NCI-H446 (cell line): ENCODE results near the gene UBALD2.
A peak's percentile ranks its signal among the peaks of the same experiment; 100 is the strongest.
"Not testable (repeated sequence)": the region's sequence is repeated elsewhere in the genome, so short reads cannot be mapped to it uniquely, and the experiment has no call there.

Experiments used
- DNase-seq, 2 experiments: peaks; one replicate each; lab custom pipeline; 2025; lab: John Stamatoyannopoulos, UW

UBALD2 gene

DNA sequence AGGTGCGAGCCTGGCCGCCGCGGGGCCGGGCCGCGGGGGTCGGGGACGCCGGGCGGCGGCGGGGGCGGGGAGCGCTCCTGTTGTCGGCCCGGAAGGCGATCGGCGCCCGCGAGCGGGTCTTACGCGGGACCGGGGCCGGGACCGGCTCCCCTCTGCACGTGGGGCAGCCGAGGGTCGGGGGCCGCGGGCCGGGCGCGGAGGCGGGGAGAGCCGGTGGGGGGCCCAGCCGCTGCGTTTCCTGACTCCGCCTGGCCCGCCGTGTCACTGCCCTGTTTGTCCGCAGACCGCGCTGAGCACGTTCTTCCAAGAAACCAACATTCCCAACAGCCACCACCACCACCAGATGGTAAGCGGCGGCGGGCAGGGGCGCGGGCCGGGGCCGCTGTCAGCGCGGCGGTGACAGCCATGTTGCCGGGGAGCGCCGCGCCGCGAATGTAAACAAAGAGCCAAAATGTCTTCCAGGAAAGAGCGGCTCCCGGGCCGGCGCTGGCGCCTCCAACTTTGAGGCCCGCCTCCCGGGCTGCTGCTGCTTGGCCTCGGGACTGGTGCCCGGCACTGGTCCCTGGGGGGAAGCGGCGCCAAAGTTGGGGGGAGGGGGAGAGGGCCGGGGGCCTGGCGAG, 586 bp downstream of the UBALD2 start:
- DNase-seq, result peak in 1 of 2 experiments; percentile 70

DNA sequence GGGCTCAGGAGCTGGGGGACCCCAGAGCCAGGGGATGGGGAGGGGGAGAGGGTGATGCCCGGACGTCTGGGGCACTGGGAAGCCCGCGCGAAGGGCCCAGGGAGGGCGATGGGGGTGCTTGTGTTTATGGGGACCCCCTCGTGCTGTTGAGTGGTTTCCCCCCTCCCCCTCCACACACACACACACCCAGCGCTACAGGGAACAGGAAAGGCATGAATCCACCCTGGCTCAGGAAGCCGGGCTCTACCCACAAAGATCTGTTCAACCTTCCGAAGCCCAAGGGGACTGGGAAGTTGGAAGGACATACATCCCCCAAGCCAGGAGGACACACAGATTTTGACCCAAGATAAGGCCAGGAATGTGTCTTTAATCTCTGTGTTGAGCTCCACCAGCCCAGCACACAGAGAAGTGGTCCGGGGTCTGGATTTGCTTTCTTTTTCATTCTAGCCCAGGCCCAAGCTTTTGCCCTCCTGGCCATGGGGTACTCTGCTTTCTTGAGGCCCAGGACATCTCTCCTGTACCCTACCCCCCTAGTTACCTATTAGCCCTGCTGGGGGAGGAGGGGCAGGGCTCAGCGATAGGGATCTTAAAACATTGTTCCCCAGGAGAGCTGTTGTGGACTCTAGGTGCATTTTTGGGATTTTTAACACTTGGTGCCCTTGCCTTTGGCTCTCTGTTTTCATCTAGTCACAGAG, 1.2 kb downstream of the UBALD2 start:
- no peak for DNase-seq

DNA sequence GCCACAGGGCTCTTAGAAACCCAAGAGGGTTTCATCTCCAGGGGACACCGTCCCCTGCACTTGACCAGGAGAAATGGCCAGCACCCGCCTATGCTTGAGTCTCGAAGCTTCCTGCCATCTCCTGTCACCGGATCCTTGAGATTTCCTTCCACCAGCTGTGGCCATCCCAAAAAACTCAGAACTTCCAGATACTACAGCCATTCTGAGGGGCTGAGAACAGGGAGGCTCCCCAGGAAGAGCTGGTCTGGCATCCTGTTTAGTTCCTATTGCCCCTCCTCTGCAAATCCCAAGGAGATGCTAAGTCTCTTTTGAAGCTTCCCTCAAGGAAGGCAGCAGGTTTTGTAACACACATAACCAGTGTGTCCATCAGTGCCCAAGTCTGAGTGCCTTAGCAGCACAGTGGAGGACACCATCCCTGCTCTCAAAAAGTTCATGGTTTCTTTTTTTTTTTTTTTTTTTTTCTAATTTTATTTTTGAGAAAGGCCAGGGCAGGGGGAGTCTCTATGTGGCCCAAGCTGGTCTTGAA, 2.0 kb downstream of the UBALD2 start:
- no peak for DNase-seq

DNA sequence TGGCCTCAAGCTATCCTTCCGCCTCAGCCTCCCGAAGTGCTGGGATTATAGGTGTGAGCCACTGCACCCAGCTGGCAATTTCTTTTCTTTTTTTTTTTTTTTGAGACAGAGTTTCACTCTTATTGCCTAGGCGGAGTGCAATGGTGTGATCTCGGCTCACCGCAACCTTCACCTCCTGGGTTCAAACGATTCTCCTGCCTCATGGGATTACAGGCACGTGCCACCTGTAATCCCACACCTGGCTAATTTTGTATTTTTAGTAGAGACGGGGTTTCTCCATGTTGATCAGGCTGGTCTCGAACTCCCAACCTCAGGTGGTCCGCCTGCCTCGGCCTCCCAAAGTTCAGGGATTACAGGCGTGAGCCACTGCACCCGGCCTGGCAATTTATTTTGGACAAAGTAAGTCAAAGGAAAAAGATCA, 2.4 kb downstream of the UBALD2 start:
- not testable (repeated sequence) for DNase-seq

DNA sequence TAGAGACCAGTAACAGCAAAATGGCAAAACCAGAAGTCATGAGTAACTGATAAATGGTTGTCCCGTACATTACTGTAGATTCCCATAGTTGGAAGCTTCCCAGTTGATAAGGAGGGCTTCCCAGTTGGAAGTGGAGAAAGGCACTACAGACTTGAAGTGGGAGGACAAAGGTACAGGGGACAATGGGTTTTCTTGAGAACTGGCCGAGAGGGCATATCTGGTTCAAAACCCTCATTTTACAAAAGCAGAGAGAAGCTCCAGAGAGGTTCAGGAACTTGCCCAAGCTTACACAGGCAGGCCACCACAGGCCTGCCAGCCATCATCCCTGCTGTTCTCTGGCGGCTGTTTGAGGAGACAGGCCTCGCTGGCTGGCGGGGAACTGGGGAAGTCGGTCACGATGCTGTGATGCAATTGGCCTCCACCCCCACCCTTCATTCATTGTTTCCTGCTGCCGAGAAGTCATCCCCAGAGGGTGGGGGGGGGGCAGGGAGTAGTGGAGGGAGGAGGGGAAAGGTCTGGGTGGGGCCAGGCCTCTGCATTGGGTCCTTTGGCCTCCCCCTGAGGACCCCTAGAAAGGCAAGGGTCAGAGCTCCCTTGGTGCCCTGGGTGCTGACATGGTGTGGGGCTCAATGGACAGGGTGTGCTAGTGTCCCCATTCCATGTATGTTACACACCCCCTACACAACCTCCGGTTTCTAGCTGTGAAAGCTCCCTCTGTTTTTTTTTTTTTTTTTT, 3.0 kb downstream of the UBALD2 start:
- peak in 1 of 2 experiments; percentile 27 for DNase-seq

DNA sequence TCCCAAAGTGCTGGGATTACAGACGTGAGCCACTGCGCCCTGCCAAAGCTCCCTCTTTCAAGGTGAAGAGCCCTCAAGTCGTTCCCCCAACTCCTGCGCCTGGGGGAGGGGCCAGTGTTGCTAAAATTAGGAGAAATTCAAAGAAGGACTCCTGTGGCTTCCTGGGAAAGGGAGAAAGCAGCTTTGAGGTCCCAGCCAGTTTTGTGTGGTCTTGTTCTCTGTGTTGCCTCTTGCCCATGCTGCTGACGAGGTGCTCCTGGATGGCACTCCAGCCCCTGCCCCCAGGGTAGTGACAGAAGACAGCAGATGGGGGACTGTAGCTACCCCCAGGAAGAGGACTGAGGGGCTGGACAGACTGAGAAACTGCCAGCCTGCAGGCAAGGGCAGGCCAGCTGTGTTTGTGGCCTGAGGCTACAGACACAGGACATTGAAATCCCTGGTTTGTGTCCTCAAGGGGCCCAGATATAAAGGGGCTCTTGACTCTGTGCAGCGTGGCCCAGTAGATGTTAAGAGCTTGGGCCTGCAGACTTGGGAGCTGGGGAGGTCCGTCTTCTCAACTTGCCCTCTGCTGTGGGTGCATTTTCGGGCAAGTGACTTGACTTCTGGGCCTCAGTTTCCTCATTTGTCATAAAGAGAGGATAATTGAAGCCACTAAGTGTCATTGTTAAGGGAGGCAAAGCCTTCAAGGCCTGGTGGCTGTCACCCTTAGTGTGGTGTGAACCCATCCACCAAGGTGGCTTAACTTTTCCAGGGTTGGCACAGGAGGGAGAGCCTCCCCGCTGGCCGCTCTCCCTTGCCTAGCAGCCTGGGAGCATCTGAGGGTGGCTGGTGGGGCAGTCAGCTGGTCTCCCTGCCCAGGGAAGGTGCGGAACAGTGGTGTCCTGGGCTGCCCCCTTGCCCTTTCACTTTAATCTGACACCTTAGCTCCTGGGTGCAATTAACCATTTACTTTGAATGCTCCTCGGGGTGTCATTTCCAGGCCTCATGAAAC, 4.1 kb downstream of the UBALD2 start:
- no peak for DNase-seq

DNA sequence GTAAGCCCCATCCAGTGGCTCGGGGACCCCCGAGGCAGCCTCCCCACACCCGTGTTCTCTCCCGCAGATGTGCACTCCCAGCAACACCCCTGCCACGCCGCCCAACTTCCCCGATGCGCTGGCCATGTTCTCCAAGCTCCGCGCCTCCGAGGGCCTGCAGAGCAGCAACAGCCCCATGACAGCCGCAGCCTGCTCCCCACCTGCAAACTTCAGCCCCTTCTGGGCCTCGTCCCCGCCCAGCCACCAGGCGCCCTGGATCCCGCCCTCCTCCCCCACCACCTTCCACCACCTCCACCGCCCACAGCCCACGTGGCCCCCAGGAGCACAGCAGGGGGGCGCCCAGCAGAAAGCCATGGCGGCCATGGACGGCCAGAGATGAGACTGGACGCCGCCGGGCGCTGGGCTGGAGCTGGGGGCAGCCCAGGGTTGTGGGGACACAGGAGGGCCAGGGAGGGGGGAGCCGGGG, 5.0 kb downstream of the UBALD2 start:
- DNase-seq, result no peak

DNA sequence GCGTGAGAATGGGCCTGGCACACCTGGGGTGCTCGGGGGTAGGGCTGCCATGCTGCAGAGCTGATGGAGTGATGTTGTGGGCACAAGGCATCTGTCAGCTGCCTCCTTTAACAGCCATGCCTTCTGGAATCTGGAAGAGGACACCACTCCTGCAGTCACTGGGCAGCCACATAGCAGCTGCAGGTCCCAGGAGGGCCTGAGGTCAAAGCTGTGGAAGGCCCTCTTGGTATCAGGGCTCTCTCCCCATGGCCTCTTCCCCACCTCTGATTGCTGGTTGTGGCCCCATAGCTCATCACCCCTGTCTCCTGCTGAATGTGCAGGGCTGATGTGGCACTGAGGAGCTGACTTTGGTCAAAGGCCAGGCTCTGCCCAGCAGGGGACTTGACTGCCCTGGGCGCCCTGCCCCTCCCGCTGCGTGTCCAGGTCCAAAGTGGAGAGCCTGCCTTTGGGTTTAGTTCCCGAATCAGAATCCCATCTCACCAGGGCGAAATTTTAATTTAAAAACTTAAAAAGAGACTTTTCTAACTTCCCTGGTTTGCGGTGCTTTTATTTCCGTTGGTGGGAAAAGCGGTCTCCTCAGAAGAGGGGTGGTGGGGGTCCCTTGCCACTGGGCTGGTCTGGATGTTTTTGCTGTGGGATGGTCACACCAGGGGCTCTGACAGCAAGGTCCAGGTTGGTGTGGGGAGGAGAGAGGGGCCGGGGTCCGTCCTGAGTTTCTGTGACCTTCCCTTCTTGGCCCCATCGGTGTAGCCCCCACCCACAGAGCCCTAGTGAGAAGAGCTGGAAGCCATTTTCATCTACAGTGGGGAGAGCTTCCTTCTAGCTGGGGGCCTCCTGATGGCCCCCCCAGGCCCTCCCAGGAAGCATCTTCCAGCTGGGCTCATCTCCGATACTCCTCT, 5.9 kb downstream of the UBALD2 start:
- no peak for DNase-seq

DNA sequence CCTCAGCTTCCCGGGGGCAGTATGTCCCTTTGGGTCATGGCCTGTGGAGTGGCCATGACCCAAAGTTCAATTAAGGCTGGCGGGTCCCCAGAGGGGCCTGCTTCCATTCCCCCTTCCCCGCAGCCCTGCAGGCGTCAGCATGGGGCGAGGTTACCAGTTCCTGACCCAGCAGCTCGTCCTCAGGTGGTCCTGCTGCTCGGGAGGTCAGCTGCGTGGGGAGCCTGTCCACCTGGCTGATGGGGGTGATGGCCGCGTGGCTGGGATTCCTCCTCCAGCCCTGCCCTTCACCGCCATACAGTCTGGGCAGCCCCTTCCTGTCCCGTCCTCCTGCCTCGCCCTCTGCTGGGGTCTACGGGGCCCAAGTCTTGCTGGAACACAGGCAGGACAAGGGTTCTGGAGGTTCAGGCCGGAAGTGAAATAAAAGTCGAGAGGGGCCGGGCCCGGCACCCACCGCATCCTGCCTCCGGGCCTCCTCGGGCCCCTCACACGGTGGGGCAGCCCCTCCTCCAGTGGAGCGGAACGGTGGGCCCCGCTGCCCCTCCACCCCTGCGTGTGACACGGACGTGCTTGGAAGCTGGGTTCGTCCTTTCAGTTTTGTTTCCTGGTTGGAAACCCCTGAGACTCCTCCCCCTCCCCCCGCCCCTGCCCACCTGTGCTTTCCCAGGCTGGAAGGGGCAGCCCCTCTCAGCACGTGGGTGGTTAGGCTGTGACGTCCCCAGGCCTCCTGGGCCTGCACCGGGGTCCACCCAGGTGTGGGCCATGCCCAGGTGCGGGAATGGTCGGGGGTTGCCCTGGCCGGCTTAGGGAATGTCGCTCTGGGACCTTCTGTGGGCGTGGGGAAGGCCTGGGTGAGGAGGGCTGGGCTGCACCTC, 6.8 kb downstream of the UBALD2 start:
- DNase-seq, result no peak

DNA sequence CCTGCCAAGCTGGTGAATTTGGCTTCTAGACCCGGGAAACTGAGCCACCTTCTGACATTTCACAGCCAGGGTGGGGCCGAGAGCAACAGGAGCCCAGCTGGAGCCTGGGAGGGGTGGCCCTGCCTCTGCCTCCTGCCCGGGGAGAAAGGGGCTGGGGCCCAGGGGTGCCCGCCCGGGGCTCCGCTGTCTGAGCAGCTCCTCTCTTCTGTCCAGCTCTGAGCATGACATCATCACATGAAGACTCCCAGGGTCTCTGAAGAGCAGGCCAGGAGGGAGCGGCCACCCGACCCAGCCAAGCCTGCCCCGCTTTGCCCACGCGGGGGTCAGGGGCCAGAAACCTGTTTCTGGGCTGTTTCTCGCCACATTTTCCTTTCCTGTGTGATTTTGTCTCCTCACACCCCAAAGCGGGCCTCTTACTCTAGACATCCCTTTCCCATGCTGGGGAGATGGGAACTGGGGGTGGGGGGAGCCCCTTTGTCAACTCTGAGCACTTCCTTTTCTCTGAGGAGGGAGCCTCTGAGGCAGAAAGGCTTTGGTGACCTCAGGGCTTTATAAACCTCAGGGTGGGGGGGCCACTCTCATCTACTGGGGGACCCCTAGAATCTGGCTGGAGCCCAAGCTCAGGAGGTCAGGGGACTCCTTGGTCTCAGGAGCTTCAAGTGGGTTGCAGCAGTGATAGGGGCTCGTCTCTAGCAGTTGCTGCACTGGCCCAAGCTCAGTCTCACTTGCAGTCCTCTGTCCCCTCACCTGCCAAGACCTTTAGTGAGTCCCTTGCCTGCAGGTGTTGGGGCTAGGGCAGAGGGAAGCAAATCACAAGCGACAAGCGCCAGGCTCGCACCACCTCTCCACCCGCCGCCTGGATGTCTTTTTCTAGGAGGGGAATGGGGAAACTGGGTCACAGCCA, 7.6 kb downstream of the UBALD2 start:
- DNase-seq, result no peak

DNA sequence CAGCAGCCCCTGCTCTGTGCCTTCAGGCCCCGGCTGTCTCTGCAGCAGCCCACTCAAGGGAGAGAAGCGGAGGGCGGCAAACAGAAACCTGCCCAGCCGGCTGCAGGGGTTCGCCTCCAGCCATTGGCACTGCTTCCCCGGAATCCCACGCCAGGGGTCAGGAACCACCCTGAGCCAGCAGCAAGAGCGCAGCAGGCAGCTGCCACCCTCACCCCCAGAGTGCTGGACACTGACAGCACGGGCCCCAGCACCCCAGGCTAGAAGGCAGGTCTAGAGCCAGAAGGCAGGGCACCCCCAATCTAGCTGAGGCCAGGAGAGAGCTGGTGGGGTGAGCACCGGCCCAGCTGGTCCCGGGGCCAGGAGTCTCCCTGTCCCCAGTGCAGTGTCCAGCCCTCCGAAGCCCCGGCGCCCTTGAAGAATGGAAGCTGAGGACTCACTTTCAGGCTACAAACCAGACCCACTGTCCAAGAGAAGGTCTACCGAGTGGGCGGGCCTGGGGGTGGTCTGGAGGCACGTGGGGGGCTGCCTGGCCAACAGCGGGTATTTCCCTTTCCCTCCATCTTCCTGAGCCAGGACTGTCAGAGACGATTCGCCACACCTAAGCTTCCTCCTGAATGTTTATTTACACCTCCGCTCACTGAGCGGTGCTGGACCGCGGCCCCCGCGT, 8.4 kb downstream of the UBALD2 start:
- no peak for DNase-seq

DNA sequence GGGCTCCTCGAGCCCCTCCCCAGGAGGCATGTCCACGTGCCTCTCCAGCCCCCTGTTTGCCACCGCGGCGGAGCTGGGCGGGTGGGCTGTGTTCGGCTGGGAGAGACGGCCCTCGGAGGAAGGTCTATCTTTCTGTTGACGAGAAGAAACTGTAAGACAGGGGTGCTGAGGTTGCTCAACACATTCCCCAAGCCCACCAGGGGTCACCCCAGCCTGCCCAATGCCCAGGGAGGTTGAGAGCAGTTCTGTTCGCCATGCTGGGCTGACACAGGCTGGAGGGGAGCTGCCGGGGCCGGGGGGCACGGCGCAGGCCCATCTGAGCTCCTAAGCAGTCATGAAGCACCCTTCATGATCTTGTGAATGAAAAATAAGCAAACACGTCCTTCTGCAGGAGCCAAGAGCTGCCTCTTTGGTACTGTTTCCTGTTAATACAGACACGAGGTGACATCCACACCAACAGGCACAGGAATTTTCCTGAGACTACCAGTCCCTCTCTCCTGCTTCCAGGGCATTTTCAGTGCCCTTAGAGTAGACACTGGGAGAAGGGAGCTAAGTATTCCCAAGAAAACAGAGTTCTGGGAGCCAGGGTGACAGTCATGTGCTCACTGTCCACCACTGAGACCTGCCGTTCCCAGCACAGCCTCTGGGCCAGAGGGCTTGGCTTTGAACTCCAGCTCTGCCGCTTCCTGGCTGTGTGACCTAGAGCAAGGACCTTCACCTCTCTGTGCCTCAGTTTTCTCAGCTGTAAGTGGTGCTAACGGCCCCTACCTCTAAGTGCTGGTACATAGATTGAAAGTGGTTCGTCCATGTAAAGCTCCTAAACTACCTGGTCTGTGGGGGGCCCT, 9.2 kb downstream of the UBALD2 start:
- DNase-seq, result no peak

DNA sequence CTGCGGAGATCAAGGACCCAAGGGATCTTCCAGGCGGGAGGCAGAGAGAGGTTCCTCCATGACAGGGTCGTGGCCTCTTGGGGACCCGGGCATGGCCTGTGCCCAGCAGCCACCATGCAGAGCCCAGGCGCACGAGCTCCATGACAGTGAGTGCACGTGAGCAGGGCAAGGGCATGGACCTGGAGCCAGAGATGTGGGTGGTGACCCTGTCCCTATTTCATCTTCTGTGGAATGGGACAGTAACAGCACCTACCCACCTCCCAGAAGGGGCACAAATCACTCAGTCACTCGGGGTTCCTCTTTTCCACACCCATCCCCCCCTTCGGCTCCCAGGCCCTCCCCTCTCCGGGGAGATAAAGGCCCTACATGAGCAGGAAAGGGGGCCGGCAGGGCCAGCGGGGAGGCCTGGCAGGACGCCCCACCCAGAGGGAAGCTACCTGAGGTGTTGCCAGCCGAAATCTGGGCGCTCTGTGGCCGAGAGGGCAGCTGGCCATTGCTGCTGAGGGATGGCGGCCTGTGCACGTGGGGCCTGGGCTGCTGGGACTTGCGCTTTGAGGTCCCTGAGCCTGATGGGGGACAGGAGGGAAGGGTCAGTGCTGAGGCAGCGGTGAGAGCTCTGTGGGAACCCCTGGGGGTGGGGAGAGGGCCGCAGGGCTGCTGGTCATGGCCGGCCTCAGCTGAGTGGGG, 10.4 kb downstream of the UBALD2 start:
- no peak for DNase-seq

DNA sequence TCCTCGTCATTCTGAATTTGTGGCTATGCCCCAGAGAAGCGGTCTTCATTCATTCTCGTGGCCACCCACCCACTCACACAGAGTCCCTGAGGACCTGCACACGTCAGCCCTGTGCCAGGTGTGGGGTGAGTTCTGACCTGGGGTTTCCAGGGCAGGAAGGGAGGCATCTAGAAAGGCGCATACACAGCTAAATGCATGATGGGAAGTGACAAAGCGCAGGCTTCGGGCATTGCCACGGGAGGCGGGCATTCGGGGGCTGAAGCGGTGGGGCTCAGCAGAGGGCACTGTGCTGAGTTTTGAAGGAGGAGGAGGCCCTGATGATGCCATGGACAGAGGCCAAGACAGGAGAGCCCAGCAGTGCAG, 10.9 kb downstream of the UBALD2 start:
- no peak for DNase-seq

DNA sequence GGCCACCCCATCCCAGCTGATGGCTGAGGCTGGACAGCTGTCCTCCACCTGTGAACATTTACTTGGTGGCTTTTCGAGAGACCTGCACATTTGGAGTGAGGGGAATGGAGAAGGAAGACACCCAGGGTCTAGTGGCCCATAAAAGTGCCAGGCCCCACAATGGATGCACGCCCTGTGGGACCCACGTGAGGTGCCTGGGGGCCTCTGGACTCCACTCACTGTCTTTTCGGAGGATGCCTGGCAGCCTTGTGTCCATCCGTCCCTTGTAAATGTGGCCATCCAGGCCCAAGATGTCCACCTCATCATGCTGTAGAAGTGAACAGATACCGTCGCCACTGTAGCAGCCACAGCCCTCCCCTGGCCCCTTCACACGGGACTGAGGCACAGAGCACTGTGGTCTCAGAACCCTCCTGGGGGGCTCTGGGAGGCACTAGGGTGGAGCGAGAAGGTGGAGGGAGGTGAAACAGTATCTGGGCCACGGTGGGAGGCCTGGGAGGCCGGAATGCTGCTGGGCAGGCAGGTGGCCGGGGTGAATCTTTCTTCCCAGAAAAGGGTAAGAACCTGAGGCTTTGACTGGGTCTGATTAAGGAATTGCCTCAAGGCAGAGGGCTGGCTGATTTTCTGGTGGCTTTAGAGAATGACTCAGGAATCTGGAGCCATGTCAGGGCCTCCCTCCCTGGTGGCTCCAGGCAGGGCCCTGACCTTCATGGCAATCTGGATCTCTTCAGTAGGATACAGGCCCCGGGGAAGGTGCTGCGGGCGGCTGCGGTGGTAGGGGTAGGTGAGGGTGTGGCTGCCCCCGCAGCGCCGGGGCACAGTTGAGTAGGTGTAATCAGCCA, 11.5 kb downstream of the UBALD2 start:
- no peak for DNase-seq
